Ramos (cell line): ENCODE results near the gene MAP3K7CL.

Experiments
- in situ Hi-C: fragments of 300-500 bp; cut with MboI; formaldehyde crosslinking; loops from one replicate; pipeline ENCODE4 v1.14.3; 2022; ENCODE audit warnings: low sequenced_read_pairs; ENCODE audit not compliant: unreplicated experiment

Gene MAP3K7CL

DNA sequence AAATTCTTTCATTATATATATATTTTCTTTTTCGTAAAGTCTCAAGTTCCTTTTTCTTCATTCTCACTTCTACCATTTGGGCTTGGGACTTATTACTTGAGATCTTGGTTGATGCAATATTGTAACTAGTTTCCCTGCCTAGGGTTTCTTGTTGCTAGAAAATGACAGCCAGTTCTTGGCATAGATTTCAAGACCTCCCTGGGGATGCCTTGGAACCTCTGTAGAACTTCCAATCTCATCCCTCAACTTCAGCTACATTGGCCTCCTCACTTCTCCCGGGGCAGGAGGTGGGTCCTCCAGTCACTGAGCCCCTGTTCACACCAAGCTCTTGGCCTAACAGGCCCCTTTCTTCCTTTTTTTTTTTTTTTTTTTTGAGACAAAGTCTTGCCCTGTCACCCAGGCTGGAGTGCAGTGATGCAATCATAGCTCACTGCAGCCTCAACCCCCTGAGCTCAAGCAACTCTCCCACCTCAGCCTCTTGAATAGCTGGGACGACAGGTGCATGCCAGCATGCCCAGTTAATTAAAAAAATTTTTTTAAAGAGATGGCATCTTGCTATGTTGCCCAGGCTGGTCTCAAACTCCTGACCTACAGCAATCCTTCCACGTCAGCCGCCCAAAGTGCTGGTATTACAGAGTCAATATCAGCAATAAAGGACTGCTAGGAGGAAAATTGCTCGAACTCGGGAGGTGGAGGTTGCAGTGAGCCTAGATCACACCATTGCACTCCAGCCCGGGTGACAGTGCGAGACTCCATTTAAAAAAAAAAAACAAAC, 33.1 kb downstream of the MAP3K7CL start:
- in situ Hi-C loops: loop anchor here (10.0 kb wide), 1 partner anchor 211 kb away; no protein-coding TSS in a partner anchor

DNA sequence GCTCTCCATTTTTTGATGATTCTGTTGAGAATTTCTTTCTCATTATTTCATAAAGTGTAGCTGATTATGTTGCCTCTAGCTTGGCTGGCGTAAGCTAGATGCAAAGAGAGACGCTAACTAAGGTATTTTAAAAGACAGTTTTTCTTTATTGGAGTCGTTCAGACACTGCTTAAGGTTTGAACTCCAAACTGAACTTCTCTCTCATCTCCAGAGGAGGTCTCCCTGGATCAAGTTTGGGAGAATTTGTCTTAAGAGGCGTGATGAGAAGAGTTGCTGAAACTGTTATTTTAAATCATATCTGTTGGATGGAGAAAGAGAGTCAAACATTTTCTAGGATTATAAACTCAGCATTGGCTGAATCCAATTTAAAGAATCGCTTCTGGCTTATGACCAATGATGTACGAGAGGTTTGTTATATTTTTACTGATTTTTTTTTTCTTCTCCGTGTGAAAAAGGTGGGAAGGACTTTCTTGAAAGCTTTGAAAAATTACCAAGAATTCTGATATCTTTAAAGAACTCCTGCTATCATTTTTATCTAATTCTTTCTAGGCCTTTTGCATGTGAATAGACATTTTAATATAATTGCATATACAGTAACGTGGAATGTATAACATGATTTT, 34.0 kb downstream of the MAP3K7CL start:
- in situ Hi-C loops: loop anchor here (10.0 kb wide), 1 partner anchor 210 kb away; no protein-coding TSS in a partner anchor

DNA sequence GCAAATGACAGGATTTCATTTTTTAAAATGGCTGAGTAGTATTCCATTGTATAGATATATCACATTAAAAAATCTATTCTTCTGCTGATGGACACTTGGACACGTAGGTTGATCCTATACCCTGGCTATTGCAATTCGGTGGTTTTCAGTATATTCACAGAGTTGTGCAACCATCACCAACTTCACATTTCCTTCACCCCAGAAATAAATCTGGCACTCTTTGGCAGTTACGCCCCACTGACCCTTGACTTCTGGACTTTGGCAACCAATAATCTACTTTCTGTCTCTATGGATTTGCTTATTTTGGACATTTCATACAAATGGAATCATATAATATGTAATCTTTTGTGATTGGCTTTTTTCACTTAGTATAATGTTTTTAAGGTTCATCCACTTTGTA, 35.9 kb downstream of the MAP3K7CL start:
- in situ Hi-C loops: loop anchor here (10.0 kb wide), 1 partner anchor 208 kb away; no protein-coding TSS in a partner anchor

DNA sequence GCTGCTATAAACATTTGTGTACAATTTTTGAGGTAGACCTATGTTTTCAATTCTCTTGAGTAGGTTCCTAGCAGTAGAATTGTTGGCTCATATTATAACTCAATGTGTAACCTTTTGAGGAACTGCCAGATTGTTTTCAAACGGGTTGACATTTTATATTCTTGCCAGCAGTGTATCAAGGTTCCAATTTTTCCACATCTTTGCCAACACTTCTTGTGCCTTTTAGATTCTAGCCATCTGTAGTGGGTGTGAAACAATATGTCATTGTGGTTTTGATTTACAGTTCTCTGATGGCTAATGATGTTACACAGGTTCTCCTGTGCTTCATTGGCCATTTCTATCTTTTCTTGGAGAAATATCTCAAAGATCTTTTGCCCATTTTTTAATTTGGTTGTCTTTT, 36.4 kb downstream of the MAP3K7CL start:
- in situ Hi-C loops: loop anchor here (10.0 kb wide), 1 partner anchor 208 kb away; no protein-coding TSS in a partner anchor

DNA sequence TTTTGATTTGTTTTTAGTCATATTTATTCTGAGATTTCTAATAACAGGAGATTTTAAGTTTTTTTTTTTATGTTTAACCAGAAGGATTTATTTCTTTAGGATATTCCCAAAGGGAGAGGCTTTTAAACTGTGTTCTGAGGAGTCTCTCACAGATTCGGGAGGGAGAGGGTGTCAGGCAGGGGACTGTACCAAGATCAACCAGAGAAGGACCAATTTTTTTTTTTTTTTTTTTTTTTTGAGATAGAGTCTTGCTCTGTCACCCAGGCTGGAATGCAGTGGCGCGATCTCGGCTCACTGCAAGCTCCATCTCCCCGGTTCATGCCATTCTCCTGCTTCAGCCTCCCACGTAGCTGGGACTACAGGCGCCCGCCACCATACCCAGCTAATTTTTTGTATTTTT, 37.0 kb downstream of the MAP3K7CL start:
- in situ Hi-C loops: loop anchor here (10.0 kb wide), 1 partner anchor 207 kb away; no protein-coding TSS in a partner anchor

DNA sequence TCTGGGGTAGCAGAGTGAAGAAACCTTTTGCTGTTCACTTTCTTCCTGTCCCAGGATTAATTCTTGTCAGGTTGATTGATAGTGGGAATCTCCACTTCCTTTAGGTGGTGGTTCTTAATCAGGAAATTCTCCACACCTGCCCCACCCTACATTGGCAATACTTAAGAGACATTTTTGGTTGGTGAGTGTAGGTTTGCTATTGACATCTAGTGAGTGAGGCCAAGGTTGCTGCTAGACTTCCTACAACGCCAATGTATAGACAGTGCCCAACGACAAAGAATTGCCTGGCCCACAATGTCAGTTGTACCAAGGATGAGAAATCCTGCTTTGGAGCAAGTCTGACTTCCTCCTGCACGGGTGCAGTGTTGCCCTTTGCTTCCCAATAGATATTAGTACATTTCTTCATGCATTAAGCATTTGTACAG, 38.5 kb downstream of the MAP3K7CL start:
- in situ Hi-C loops: loop anchor here (10.0 kb wide), 1 partner anchor 206 kb away; no protein-coding TSS in a partner anchor

DNA sequence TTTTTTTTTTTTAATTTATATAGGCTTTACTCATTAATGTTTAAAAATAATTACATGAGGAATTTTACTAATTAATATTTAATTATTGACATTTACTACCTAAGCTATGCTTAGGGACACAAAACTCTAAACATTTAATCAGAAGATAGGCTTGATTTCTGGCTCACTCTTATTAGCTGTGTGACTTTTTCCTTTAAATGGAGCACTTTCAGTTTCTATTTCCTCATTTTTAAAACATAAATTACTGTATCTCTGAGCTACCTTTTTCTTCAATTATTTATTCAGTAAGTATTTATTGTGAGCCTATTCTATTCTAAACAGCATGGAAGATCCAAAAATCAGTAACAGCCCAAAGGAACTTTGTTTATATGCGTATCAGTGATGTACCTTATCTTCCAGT, 40.5 kb downstream of the MAP3K7CL start:
- in situ Hi-C loops: no loop called here

DNA sequence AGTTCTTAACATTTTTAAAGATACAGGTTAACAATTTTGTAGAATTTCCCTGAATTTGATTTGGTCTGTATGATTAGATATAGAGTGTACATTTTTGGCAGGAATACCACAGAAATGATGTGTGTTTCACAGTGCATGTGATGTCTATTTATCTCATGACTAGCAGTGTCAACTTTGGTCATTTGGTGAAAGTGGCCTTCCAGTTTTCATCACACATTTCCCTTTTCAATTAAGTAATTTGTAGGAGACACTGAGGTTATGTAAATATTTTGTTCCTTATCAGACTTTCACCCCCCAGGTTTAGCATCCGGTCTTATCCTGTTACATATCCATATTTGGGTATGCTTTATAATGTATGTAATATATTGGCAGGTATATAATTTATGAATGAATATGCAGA, 41.8 kb downstream of the MAP3K7CL start:
- in situ Hi-C loops: no loop called here

DNA sequence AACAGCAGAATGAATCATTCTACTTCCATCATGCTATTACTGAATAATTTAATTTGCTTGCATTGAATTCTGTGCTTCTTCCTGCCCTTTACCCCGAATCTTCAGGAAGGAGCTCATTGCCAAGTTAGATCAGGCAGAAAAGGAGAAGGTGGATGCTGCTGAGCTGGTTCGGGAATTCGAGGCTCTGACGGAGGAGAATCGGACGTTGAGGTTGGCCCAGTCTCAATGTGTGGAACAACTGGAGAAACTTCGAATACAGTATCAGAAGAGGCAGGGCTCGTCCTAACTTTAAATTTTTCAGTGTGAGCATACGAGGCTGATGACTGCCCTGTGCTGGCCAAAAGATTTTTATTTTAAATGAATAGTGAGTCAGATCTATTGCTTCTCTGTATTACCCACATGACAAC, 44.2 kb downstream of the MAP3K7CL start:
- in situ Hi-C loops: no loop called here

DNA sequence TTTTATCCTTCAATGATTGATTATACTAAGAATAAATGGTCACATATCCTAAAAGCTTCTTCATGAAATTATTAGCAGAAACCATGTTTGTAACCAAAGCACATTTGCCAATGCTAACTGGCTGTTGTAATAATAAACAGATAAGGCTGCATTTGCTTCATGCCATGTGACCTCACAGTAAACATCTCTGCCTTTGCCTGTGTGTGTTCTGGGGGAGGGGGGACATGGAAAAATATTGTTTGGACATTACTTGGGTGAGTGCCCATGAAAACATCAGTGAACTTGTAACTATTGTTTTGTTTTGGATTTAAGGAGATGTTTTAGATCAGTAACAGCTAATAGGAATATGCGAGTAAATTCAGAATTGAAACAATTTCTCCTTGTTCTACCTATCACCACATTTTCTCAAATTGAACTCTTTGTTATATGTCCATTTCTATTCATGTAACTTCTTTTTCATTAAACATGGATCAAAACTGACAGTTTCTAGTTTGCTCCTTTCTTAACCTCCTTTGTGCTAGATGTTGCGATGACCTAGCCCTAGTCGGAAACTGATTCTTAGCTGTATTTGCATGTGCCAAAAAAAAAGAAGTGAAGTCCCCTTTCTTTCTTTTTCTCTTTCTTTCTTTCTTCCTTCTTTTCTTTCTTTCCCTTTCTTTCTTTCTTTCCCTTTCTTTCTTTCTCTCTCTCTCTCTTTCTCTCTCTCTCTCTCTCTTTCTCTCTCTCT, 45.1 kb downstream of the MAP3K7CL start:
- in situ Hi-C loops: no loop called here

DNA sequence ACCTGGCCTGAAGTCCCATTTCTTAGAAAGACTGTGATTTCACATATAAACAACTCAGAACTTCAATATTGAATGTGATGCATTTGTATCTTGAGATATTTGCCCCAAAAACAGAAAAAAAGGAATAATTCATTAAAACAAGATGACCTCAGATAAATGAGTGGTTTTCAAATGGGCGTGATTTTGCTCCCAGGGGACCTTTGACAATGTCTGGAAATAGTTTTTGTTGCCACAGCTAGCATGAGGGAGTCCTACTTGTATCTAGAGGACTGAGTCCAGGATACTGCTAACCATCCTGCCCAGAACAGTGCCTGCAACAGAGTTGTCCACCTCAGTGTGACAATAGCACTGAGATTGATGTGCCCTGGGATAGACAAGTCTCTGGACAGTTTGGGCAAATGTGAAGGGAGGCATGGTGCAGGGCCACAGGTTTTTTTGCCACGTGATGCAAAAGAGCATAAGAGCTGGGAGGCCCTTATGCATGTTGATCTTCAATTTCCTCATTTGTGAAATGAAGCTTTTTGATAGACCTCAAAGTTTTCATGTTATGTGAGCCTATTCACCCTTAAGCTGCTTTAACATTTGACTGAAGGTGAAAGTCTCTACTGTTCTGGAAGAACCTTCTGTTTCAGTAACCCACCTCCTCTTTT, 46.2 kb downstream of the MAP3K7CL start:
- in situ Hi-C loops: no loop called here

DNA sequence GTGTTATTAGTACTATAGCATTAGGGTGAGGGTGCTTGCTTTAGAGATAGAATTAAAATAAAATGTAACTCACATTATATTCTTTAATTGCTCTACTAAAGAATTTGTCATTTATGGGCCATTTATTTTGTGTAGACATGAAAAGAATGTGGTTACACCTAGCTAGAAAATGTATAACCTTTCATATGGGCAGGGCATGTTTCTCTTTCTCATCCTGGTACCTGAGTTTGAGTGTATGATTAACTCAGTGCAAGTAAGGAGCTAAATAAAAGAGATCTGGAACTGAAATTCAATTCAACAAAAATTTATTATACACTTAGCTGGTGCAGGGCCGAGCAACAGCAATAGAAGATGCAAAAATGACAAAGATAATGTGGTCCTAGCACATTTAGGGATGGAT, 47.4 kb downstream of the MAP3K7CL start:
- in situ Hi-C loops: no loop called here

DNA sequence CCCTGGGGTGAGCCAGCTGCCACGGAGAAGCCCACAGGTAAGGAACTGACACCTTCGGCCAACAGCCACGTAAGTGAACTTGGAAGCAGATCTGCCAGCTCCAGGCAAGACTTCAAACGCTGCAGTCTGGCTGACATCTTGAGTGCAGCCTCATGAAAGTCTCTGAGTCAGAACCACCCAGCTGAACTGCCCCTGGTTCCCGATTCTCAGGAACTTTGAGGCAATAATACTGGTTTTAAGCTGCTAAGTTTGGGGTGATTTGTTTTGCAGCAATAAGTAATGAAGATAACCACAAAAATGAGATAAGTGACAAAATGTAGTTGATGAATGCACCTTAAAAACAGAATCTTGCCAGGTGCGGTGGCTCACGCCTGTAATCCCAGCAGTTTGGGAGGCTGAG, 48.5 kb downstream of the MAP3K7CL start:
- in situ Hi-C loops: no loop called here

DNA sequence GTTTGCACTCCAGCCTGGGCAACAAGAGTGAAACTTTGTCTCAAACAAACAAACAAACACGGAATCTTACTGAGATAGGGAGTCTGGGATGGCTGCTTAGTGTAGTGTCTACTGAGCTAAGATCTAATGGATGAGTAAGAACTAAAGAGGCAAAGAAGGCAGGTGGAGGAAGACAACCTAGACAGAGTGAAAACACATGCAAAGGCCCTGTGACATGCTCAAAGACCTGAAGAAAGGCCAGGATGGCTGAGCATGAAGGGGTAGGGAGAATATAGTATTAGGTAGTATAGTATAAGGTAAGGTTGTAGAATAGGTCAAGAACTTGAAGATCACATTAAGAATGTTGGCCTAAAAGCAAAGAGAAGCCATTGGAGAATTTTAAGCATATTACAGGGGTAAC, 49.1 kb downstream of the MAP3K7CL start:
- in situ Hi-C loops: no loop called here

DNA sequence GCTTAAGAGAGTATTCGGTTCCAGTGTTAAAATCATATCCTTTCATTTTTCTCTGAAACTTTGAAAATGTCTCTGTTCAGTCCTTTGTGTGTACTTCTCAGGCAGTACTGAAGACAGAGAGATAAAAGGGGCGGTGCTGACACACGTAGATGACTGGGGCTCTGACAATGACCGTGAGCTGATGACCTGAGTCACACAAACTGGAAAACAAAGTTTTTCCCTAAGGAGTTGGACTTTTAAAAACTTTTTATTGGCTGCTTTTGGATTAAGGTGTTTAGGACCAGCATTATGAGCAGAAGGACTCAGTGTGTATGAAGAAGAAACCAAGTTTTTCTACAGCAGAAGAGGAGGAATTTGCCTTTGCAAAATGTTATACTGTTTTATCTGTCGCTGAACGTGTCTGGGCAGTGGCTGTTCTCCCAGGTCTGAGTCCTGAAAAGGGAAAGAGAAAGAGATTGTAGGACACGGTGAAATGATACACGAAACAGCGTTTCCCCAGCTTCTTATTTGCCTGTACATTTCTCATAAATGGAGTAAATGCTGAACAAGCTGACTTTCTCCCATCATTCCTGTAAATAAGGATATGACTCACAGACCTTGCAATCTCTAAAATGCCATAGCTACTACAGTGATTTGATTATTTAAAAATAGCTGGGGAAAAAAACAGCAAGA, 51.5 kb downstream of the MAP3K7CL start:
- in situ Hi-C loops: no loop called here

DNA sequence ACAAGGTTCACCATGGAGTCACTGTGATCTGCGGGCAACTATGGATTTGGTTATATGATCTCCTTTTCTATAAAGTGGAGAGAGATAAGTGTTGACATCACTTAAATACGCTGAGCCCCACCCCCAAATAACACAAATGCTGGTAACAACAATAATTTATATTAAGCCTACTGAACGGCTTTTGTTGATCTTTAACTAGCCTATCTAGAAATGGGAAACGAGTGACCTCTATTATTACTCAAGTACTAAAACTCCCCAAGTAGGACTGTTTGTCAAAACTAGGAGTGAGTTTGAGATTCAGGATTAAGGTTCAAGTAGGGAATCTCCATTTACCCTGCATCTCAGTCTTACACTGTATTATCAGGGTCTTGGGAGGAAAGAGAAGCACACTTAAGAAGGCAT, 52.2 kb downstream of the MAP3K7CL start:
- in situ Hi-C loops: no loop called here

DNA sequence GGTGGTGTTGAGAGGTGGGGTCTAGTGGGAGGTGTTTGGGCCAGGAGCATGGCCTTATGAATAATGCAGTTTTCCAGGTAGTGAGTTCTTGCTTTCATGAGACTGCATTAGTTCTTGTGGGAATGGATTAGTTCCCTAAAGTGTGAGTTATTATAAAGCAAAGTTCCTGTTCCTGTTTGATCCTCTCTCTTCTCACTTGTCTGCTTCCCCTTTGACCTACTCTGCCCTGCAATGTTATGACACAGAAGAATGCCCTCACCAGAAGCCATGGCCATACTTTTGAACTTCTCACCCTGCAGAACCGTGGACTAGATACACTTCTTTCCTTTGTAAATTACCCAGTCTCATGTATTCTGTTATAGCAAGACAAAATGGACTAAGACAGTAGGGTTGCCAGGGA, 53.6 kb downstream of the MAP3K7CL start:
- in situ Hi-C loops: no loop called here

DNA sequence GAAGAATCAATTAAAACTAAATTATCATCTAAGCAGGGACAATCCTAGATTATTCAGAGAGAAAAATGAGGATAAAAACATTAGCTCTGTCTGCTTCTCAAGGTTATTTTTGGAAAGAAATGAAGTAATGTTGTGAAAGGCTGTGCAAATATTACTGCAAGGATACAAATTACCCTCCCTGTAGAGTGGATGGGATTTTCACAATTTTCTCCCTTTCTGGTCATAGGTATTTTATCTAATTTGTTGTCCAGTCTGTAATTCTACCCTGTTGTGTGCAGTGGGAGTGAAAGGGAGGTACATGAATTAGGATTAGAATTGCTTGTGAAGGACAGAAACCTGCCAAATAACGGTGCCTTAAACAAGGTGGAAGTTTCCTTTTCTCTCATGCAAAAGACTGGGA, 54.7 kb downstream of the MAP3K7CL start:
- in situ Hi-C loops: no loop called here

DNA sequence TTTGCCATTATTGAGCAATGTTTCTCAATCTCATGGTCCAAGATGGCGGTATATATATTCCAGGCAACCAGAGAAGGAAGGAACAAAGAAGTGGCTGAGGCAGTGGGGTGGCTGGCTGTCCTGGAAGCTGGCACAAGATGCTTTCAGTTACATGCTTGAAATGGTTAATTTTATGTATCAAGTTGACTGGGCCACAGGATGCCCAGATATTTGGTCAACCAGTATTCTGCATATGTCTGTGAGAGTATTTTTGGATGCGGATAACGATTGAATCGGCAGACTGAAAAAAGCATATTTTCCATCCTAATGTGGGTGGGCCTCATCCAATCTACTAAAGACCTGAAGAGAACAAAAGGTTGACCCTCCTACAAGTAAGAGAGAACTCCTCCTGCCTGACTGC, 55.2 kb downstream of the MAP3K7CL start:
- in situ Hi-C loops: no loop called here

DNA sequence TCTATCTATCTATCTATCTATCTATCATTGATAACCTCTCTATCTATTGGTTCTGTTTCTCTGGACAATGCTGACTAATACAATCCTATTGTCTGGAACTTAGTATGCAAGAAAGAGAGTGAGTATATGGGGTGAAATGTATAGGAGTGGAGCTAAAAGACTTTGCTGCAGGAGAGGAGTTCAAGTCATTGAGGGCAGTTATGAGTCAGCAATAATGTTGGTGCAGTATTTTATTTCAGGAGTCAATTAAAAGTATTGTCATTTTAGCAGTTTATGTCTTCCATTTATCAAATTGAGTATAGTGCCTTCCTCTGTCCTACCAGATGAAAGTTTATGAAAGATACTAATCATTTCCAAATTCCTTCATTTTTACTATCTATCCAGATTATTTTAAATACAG, 55.8 kb downstream of the MAP3K7CL start:
- in situ Hi-C loops: no loop called here
